ENCODE measurements around the gene ATG9B.

DNA sequence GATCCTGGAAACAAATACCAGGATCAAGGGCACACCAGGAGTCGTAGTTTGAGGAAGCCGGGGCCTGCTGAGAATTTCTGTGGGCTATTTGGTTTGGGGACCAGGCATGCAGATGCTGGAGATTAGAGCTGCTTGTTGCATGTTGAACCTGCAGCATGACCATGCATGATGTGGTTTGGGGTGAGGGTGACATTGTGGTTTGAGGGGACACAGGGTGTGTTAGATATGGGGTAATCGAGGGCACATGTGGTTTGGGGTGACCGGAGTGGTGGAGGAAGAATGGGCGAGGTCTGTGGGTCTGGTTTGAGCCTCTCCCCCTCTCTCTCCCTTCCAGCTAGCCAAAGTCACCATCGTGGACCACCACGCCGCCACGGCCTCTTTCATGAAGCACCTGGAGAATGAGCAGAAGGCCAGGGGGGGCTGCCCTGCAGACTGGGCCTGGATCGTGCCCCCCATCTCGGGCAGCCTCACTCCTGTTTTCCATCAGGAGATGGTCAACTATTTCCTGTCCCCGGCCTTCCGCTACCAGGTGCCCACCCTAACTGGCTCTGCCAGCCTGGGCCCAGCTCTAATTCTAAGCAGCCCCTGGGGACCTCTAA is 23.3 kb downstream of the ATG9B start:
- TF ChIP-seq ZNF10 (CRISPR knock-in tag; IDR thresholded peaks at IDR 0.05; ENCODE audit: borderline replicate concordance, low read depth) (no peak), POLR2A (IDR thresholded peaks at IDR 0.05; ENCODE audit: insufficient read depth in 1 of 2, low read depth in 2 of 2, low read length in 2 of 2) (no peak), KLF16 (CRISPR knock-in tag; IDR thresholded peaks at IDR 0.05) (no peak), CEBPB (IDR thresholded peaks at IDR 0.05; ENCODE audit: borderline replicate concordance, low read depth, low read length) (no peak), ZNF446 (CRISPR knock-in tag; IDR thresholded peaks at IDR 0.05) (no peak)
- TF ChIP-seq, protein P1, sequence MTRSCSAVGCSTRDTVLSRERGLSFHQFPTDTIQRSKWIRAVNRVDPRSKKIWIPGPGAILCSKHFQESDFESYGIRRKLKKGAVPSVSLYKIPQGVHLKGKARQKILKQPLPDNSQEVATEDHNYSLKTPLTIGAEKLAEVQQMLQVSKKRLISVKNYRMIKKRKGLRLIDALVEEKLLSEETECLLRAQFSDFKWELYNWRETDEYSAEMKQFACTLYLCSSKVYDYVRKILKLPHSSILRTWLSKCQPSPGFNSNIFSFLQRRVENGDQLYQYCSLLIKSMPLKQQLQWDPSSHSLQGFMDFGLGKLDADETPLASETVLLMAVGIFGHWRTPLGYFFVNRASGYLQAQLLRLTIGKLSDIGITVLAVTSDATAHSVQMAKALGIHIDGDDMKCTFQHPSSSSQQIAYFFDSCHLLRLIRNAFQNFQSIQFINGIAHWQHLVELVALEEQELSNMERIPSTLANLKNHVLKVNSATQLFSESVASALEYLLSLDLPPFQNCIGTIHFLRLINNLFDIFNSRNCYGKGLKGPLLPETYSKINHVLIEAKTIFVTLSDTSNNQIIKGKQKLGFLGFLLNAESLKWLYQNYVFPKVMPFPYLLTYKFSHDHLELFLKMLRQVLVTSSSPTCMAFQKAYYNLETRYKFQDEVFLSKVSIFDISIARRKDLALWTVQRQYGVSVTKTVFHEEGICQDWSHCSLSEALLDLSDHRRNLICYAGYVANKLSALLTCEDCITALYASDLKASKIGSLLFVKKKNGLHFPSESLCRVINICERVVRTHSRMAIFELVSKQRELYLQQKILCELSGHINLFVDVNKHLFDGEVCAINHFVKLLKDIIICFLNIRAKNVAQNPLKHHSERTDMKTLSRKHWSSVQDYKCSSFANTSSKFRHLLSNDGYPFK (CRISPR knock-in tag; IDR thresholded peaks at IDR 0.05; ENCODE audit: borderline replicate concordance) = no peak
- TF ChIP-seq, protein P2, sequence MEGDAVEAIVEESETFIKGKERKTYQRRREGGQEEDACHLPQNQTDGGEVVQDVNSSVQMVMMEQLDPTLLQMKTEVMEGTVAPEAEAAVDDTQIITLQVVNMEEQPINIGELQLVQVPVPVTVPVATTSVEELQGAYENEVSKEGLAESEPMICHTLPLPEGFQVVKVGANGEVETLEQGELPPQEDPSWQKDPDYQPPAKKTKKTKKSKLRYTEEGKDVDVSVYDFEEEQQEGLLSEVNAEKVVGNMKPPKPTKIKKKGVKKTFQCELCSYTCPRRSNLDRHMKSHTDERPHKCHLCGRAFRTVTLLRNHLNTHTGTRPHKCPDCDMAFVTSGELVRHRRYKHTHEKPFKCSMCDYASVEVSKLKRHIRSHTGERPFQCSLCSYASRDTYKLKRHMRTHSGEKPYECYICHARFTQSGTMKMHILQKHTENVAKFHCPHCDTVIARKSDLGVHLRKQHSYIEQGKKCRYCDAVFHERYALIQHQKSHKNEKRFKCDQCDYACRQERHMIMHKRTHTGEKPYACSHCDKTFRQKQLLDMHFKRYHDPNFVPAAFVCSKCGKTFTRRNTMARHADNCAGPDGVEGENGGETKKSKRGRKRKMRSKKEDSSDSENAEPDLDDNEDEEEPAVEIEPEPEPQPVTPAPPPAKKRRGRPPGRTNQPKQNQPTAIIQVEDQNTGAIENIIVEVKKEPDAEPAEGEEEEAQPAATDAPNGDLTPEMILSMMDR (CRISPR knock-in tag; IDR thresholded peaks at IDR 0.05) = no peak
- TF ChIP-seq, protein P3, sequence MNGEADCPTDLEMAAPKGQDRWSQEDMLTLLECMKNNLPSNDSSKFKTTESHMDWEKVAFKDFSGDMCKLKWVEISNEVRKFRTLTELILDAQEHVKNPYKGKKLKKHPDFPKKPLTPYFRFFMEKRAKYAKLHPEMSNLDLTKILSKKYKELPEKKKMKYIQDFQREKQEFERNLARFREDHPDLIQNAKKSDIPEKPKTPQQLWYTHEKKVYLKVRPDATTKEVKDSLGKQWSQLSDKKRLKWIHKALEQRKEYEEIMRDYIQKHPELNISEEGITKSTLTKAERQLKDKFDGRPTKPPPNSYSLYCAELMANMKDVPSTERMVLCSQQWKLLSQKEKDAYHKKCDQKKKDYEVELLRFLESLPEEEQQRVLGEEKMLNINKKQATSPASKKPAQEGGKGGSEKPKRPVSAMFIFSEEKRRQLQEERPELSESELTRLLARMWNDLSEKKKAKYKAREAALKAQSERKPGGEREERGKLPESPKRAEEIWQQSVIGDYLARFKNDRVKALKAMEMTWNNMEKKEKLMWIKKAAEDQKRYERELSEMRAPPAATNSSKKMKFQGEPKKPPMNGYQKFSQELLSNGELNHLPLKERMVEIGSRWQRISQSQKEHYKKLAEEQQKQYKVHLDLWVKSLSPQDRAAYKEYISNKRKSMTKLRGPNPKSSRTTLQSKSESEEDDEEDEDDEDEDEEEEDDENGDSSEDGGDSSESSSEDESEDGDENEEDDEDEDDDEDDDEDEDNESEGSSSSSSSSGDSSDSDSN (CRISPR knock-in tag; IDR thresholded peaks at IDR 0.05) = no peak
- TF ChIP-seq, protein P4, sequence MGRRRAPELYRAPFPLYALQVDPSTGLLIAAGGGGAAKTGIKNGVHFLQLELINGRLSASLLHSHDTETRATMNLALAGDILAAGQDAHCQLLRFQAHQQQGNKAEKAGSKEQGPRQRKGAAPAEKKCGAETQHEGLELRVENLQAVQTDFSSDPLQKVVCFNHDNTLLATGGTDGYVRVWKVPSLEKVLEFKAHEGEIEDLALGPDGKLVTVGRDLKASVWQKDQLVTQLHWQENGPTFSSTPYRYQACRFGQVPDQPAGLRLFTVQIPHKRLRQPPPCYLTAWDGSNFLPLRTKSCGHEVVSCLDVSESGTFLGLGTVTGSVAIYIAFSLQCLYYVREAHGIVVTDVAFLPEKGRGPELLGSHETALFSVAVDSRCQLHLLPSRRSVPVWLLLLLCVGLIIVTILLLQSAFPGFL (CRISPR knock-in tag; IDR thresholded peaks at IDR 0.05) = no peak
